H1 (cell line): ENCODE measurements around the gene SLC13A4. TPM values are rescaled to one million over a fixed set of nuclear protein-coding genes. Genes with fewer than 3 reads are reported as not detected.

Experiments
- CTCF ChIA-PET: fragments of 300-600 bp; sonication (Branson Sonifier 250); formaldehyde crosslinking; loops from one replicate; lab custom pipeline; 2021; ENCODE audit not compliant: partially characterized antibody; lab: Charles Lee
- POLR2A ChIA-PET: fragments of 300-600 bp; sonication (Branson Sonifier 250); formaldehyde crosslinking; loops from one replicate; lab custom pipeline; 2021; ENCODE audit warnings: inconsistent platforms; ENCODE audit not compliant: partially characterized antibody; lab: Charles Lee
- DNase-seq, 2 experiments: peaks; one replicate each; pipeline versions ENCODE4 v3.0.0 to v3.0.0-alpha.2; 2010 to 2022; ENCODE audit warnings: low spot score in 2 of 2, low read depth in 1 of 2, mixed read lengths in 1 of 2
- FAIRE-seq: peaks from 2 replicates; lab custom pipeline; 2011; peaks lifted over from hg19 to GRCh38; lab: Jason Lieb, UNC
- H2AFZ ChIP-seq: 2 replicates; pipeline ENCODE4 v1.8.1; 2012; ENCODE audit warnings: low read length, inconsistent platforms
- H2AK5ac ChIP-seq: 2 replicates; pipeline ENCODE4 v1.6.1; 2013; ENCODE audit warnings: low read depth, low read length
- H2BK120ac ChIP-seq: replicated peaks from 2 replicates; pipeline ENCODE3; 2013; ENCODE audit warnings: low read depth, low read length, inconsistent platforms
- H2BK12ac ChIP-seq: 2 replicates; pipeline ENCODE4 v1.6.1; 2013; ENCODE audit warnings: low read depth, low read length
- H2BK15ac ChIP-seq: 2 replicates; pipeline ENCODE4 v1.6.1; 2013; ENCODE audit warnings: low read length
- H2BK20ac ChIP-seq: 2 replicates; pipeline ENCODE4 v1.6.1; 2013; ENCODE audit warnings: low read length
- H2BK5ac ChIP-seq: 2 replicates; pipeline ENCODE4 v1.6.1; 2013; ENCODE audit warnings: low read depth, low read length
- H3K14ac ChIP-seq: 2 replicates; pipeline ENCODE4 v1.6.1; 2013; ENCODE audit warnings: inconsistent platforms; ENCODE audit not compliant: insufficient read length
- H3K18ac ChIP-seq: 2 replicates; pipeline ENCODE4 v1.6.1; 2013; ENCODE audit warnings: low read length; ENCODE audit errors: extremely low read depth
- H3K23ac ChIP-seq: 2 replicates; pipeline ENCODE4 v1.6.1; 2013; ENCODE audit warnings: inconsistent platforms; ENCODE audit not compliant: insufficient read length
- H3K23me2 ChIP-seq: 2 replicates; pipeline ENCODE4 v1.6.1; 2013; ENCODE audit warnings: low read depth, low read length
- H3K27ac ChIP-seq: 2 replicates; pipeline ENCODE4 v1.6.1; 2011; ENCODE audit warnings: low read depth, low read length, inconsistent platforms
- H3K27me3 ChIP-seq, 4 experiments: replicated peaks in 1 of 4; 1 replicate in 1 of 4; 2 replicates in 3 of 4; pipeline versions ENCODE4 v1.6.1 to v1.8.1; 2011 to 2013; ENCODE audit warnings: low read length in 3 of 4, mild to moderate bottlenecking in 3 of 4, inconsistent platforms in 2 of 4, mixed read lengths in 2 of 4, moderate library complexity in 1 of 4; ENCODE audit not compliant: control insufficient read depth in 3 of 4, insufficient read depth in 3 of 4; ENCODE audit errors: extremely low read depth in 1 of 4
- H3K36me3 ChIP-seq, 4 experiments: 2 replicates each; pipeline versions ENCODE4 v1.6.1 to v1.8.1; 2011 to 2013; ENCODE audit warnings: mild to moderate bottlenecking in 4 of 4, low read length in 3 of 4, moderate library complexity in 2 of 4, control low read depth in 1 of 4, inconsistent platforms in 1 of 4; ENCODE audit not compliant: insufficient read depth in 4 of 4, control insufficient read depth in 2 of 4
- H3K4ac ChIP-seq: replicated peaks from 2 replicates; pipeline ENCODE3; 2013; ENCODE audit warnings: low read length, low read depth, mixed read lengths, inconsistent platforms; ENCODE audit not compliant: insufficient read length
- H3K4me1 ChIP-seq, 4 experiments: replicated peaks in 1 of 4; 1 replicate in 1 of 4; 2 replicates in 3 of 4; pipeline versions ENCODE4 v1.6.1 to v1.8.1; 2011 to 2013; ENCODE audit warnings: low read length in 3 of 4, inconsistent platforms in 2 of 4, mixed read lengths in 1 of 4; ENCODE audit not compliant: insufficient read depth in 4 of 4, control insufficient read depth in 3 of 4
- H3K4me2 ChIP-seq, 2 experiments: 2 replicates each; pipeline versions ENCODE4 v1.6.1 to v1.8.1; 2011 to 2013; ENCODE audit warnings: low read depth in 2 of 2, low read length in 2 of 2, control low read depth in 1 of 2, inconsistent platforms in 1 of 2, mild to moderate bottlenecking in 1 of 2; ENCODE audit not compliant: insufficient read depth in 1 of 2
- H3K4me3 ChIP-seq, 4 experiments: fragments of 200-600, 300-600 bp in 1 of 4; sonication (generic), shearing (Covaris generic), sonication (Bioruptor Twin) in 1 of 4; 2 replicates each; pipeline versions ENCODE4 v1.5.1 to v1.8.1; 2011 to 2016; ENCODE audit warnings: low read length in 4 of 4, low read depth in 3 of 4, control low read depth in 2 of 4, inconsistent platforms in 2 of 4, mild to moderate bottlenecking in 2 of 4, mixed read lengths in 1 of 4, moderate library complexity in 1 of 4; ENCODE audit not compliant: insufficient read depth in 2 of 4; ENCODE audit errors: extremely low read depth in 1 of 4
- H3K56ac ChIP-seq: replicated peaks from 2 replicates; pipeline ENCODE3; 2013; ENCODE audit warnings: low read depth, mild to moderate bottlenecking, mixed read lengths, low read length, inconsistent platforms; ENCODE audit not compliant: insufficient read length
- H3K79me1 ChIP-seq: 2 replicates; pipeline ENCODE4 v1.6.1; 2013; ENCODE audit warnings: low read depth, low read length, control low read depth
- H3K79me2 ChIP-seq, 2 experiments: 2 replicates each; pipeline versions ENCODE4 v1.6.1 to v1.8.1; 2012 to 2013; ENCODE audit warnings: low read length in 2 of 2, mild to moderate bottlenecking in 2 of 2, inconsistent platforms in 1 of 2; ENCODE audit not compliant: insufficient read depth in 2 of 2, control insufficient read depth in 1 of 2
- H3K9ac ChIP-seq, 4 experiments: replicated peaks in 1 of 4; 1 replicate in 1 of 4; 2 replicates in 3 of 4; pipeline versions ENCODE4 v1.6.1 to v1.8.1; 2011 to 2013; ENCODE audit warnings: low read depth in 3 of 4, low read length in 3 of 4, control low read depth in 2 of 4, mild to moderate bottlenecking in 2 of 4, moderate library complexity in 2 of 4, inconsistent platforms in 1 of 4; ENCODE audit errors: extremely low read depth in 1 of 4
- H3K9me3 ChIP-seq, 2 experiments: 2 replicates each; pipeline versions ENCODE4 v1.6.1 to v1.8.1; 2012 to 2013; ENCODE audit warnings: mild to moderate bottlenecking in 2 of 2, moderate library complexity in 2 of 2, control low read depth in 1 of 2, inconsistent platforms in 1 of 2, low read depth in 1 of 2, low read length in 1 of 2, mixed read lengths in 1 of 2; ENCODE audit not compliant: insufficient read depth in 2 of 2
- H4K20me1 ChIP-seq, 2 experiments: replicated peaks in 1 of 2; 2 replicates each; pipeline versions ENCODE3 to v1.8.1; 2011 to 2013; ENCODE audit warnings: inconsistent platforms in 2 of 2, low read length in 2 of 2, mild to moderate bottlenecking in 1 of 2; ENCODE audit not compliant: insufficient read depth in 2 of 2, control insufficient read depth in 1 of 2
- H4K5ac ChIP-seq: 2 replicates; pipeline ENCODE4 v1.6.1; 2013; ENCODE audit warnings: low read length, low read depth, mixed read lengths, inconsistent platforms; ENCODE audit not compliant: insufficient read length
- H4K8ac ChIP-seq: 2 replicates; pipeline ENCODE4 v1.8.0; 2013; ENCODE audit warnings: mild to moderate bottlenecking, moderate library complexity, low read length, inconsistent platforms; ENCODE audit not compliant: insufficient read depth; ENCODE audit errors: extremely low read depth
- H4K91ac ChIP-seq: replicated peaks from 2 replicates; pipeline ENCODE3; 2013; ENCODE audit warnings: low read length, mixed read lengths, inconsistent platforms; ENCODE audit not compliant: insufficient read length
- BACH1 ChIP-seq: IDR thresholded peaks from 2 replicates; pipeline ENCODE4 v1.6.1; 2012; ENCODE audit warnings: low read length, improper control_type of control experiment
- BCL11A ChIP-seq, 2 experiments: IDR thresholded peaks; one replicate each; pipeline ENCODE4 v1.6.1; 2011; ENCODE audit warnings: low read depth in 2 of 2, low read length in 2 of 2, mild to moderate bottlenecking in 2 of 2
- E2F6 ChIP-seq: IDR thresholded peaks from 2 replicates; pipeline ENCODE4 v1.6.1; 2012; ENCODE audit warnings: inconsistent platforms
- KDM5A ChIP-seq: fragments of 200-600 bp; IDR thresholded peaks from 2 replicates; pipeline ENCODE4 v1.7.1; 2012; ENCODE audit warnings: mild to moderate bottlenecking, low read length, inconsistent platforms, mixed read lengths
- NRF1 ChIP-seq: IDR thresholded peaks from 2 replicates; pipeline ENCODE4 v1.6.1; 2011; ENCODE audit warnings: mild to moderate bottlenecking, low read depth, low read length, improper control_type of control experiment
- RAD21 ChIP-seq, 2 experiments: IDR thresholded peaks in 1 of 2; conservative IDR thresholded peaks in 1 of 2; 2 replicates each; pipeline ENCODE4 v1.6.1; 2011; ENCODE audit warnings: low read depth in 2 of 2, low read length in 2 of 2, improper control_type of control experiment in 1 of 2, inconsistent platforms in 1 of 2, mild to moderate bottlenecking in 1 of 2, moderate library complexity in 1 of 2
- RNF2 ChIP-seq: fragments of 200-900, 300-1000 bp; sonication (generic); IDR thresholded peaks from 2 replicates; pipeline ENCODE4 v1.7.1; 2016; ENCODE audit warnings: borderline replicate concordance, low read depth, mild to moderate bottlenecking, antibody characterized with exemption, low read length; ENCODE audit not compliant: poor library complexity, severe bottlenecking; ENCODE audit errors: missing control alignments
- SP2 ChIP-seq: IDR thresholded peaks from 2 replicates; pipeline ENCODE4 v1.6.1; 2012; ENCODE audit warnings: mild to moderate bottlenecking, low read length, inconsistent platforms
- SUZ12 ChIP-seq: fragments of 200-600 bp; sonication (generic); IDR thresholded peaks from 2 replicates; pipeline ENCODE4 v1.6.1; 2012; ENCODE audit warnings: mild to moderate bottlenecking, inconsistent platforms, low read length, moderate library complexity, mixed read lengths
- WGBS, 2 experiments: shearing (Covaris generic) in 1 of 2; methylation state at CpG; one replicate each; pipeline versions ENCODE4 v1.1.6 to v1.1.7; 2013 to 2015; ENCODE audit warnings: low lambda C conversion rate in 2 of 2, mixed read lengths in 2 of 2, inconsistent platforms in 1 of 2, low coverage in 1 of 2, missing lambda C conversion rate in 1 of 2; ENCODE audit not compliant: insufficient replicate concordance in 2 of 2, insufficient coverage in 1 of 2, insufficient read length in 1 of 2; ENCODE audit errors: extremely low coverage in 1 of 2, missing lambda C conversion rate in 1 of 2; 5-methylcytosine and 5-hydroxymethylcytosine counted together
- polyA plus RNA-seq, 7 experiments: library from polyadenylated mRNA; depleted of rRNA in 3 of 7; stranded (reverse) in 5 of 7; unstranded in 2 of 7; fragments of >200 nt in 5 of 7; fragments of 200-250 nt in 2 of 7; gene quantifications; 1 replicate in 5 of 7; 2 replicates in 1 of 7; 4 replicates in 1 of 7; pipeline versions ENCODE4 v1.2.1 to v1.2.3, GENCODE V29; 2011 to 2013; ENCODE audit warnings: missing spikeins in 2 of 7, mixed read lengths in 2 of 7
- total RNA-seq: library from RNA; stranded (reverse); fragmentation: NEBNext Ultra II Directional; extraction: Animal tissue kit (Norgen Biotek cat#: 25700); gene quantifications from 2 replicates; pipeline ENCODE4 v1.2.1, GENCODE V29; 2021

Gene SLC13A4
- total and polyA plus RNA-seq, 2 of the 8 experiments (the other 6 are each of a cell fraction or from before 2014, with no cell fraction given): 3.9 to 7.5 TPM

DNA sequence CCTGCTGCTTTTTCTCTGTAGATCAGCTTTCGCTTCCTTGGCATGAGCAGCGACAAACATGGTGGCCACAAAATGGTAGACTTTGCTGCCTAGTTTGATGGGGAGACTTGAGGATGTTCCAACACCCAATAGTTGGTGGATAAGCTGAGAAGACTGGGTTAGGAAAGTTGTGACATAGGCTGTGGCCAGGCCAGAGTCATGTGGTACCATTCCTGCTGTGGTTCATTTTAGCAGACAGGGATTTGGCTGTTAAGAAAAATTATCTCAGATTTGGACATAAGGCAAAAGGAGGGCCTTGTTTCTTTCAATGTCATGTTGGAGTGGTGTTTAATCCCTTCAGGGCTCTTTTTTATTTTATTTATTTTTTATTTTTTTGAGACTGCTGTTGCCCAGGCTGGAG lies 47.2 kb upstream of the SLC13A4 start:
- no peak overlapping the region for H3K14ac ChIP-seq
- H2AFZ ChIP-seq: no peak overlapping the region
- no peak overlapping the region for H4K5ac ChIP-seq
- H2BK15ac ChIP-seq: no peak overlapping the region
- no peaks in the 10 kb centered on the region for H3K27me3 ChIP-seq
- H3K9ac ChIP-seq: no peak overlapping the region
- no peaks in the 10 kb centered on the region for H4K20me1 ChIP-seq
- H3K56ac ChIP-seq: no peak overlapping the region
- no peak overlapping the region for H2BK5ac ChIP-seq
- H4K91ac ChIP-seq: no peak overlapping the region
- POLR2A ChIA-PET: no interaction called here
- no peaks in the 10 kb centered on the region for H3K36me3 ChIP-seq
- no peak overlapping the region for H3K4ac ChIP-seq
- no peak overlapping the region for H3K27ac ChIP-seq
- CTCF ChIA-PET: interaction anchor here (2.7 kb wide), 1 partner anchor 7 kb away, joined by 7 read pairs; no protein-coding TSS in a partner anchor
- TF ChIP-seq RAD21 (IDR thresholded peaks at IDR 0.05 in 1 of 2, conservative IDR thresholded peaks at IDR 0.05 in 1 of 2; ENCODE audit: low read depth in 2 of 2, low read length in 2 of 2) (no peak), BCL11A (IDR thresholded peaks at IDR 0.05; ENCODE audit: low read depth in 2 of 2, low read length in 2 of 2) (no peak), RNF2 (no peak), NRF1 (no peak), SP2 (no peak), KDM5A (no peak), SUZ12 (no peak), E2F6 (no peak), BACH1 (no peak)
- H3K23ac ChIP-seq: no peak overlapping the region
- H3K9me3 ChIP-seq: peaks cover 3 to 7% of the 10 kb centered on the region in 2 experiments; a peak in 1 of 4 replicates
- H3K79me2 ChIP-seq: no peaks in the 10 kb centered on the region
- H3K4me2 ChIP-seq: no peak overlapping the region
- no peak for DNase-seq
- no peak overlapping the region for H2AK5ac ChIP-seq
- H4K8ac ChIP-seq: no peak overlapping the region
- no peak overlapping the region for H2BK20ac ChIP-seq
- H3K4me3 ChIP-seq: no peak overlapping the region
- H3K18ac ChIP-seq: no peak overlapping the region; the same call in 1 of the 2 replicates
- 97% methylated on average over 2 of the region's 2 CpGs; no CpG with 5 or more reads in 1 of the 2 experiments for WGBS, 2 experiments
- FAIRE-seq: no peak
- H3K79me1 ChIP-seq: no peaks in the 10 kb centered on the region
- no peak overlapping the region for H2BK12ac ChIP-seq
- peaks cover 0 to 10% (median 0%) of the 10 kb centered on the region in 4 experiments; a peak in 2 of 7 replicates for H3K4me1 ChIP-seq
- H3K23me2 ChIP-seq: no peaks in the 10 kb centered on the region
- no peak overlapping the region for H2BK120ac ChIP-seq
